ENCODE results near the gene KAT14.
"Not testable (repeated sequence)": the region's sequence is repeated elsewhere in the genome, so short reads cannot be mapped to it uniquely, and the experiment has no call there.

KAT14 gene

GRCh38 chr20:18094191-18094590, 43.5 kb upstream of the KAT14 start:
- no peak overlapping the region for H3K4me3 ChIP-seq (ENCODE audit: low read depth, low read length)
- no peak for TF ChIP-seq CTCF (IDR thresholded peaks at IDR 0.05; ENCODE audit: borderline replicate concordance, insufficient read depth, low read depth, low read length)

GRCh38 chr20:18100569-18100968, 37.1 kb upstream of the KAT14 start:
- not testable (repeated sequence) for H3K4me3 ChIP-seq (ENCODE audit: low read depth, low read length)

- TF ChIP-seq CTCF (IDR thresholded peaks at IDR 0.05; ENCODE audit: borderline replicate concordance, insufficient read depth, low read depth, low read length) = no peak
- no peak overlapping the region for H3K4me3 ChIP-seq (ENCODE audit: low read depth, low read length)
These were observed 36.4 kb upstream of the KAT14 start for GRCh38 chr20:18101125-18101810.

GRCh38 chr20:18103497-18103896, 34.2 kb upstream of the KAT14 start:
- no peak overlapping the region for H3K4me3 ChIP-seq (ENCODE audit: low read depth, low read length)
- no peak for TF ChIP-seq CTCF (IDR thresholded peaks at IDR 0.05; ENCODE audit: borderline replicate concordance, insufficient read depth, low read depth, low read length)

GRCh38 chr20:18108326-18108725, 29.3 kb upstream of the KAT14 start:
- H3K4me3 ChIP-seq (ENCODE audit: low read depth, low read length) = no peak overlapping the region
- no peak for TF ChIP-seq CTCF (IDR thresholded peaks at IDR 0.05; ENCODE audit: borderline replicate concordance, insufficient read depth, low read depth, low read length)

GRCh38 chr20:18128574-18128973, 9.1 kb upstream of the KAT14 start:
- H3K4me3 ChIP-seq (ENCODE audit: low read depth, low read length) = not testable (repeated sequence)

GRCh38 chr20:18132663-18133062, 5.0 kb upstream of the KAT14 start:
- TF ChIP-seq CTCF (IDR thresholded peaks at IDR 0.05; ENCODE audit: borderline replicate concordance, insufficient read depth, low read depth, low read length) = no peak
- no peak overlapping the region for H3K4me3 ChIP-seq (ENCODE audit: low read depth, low read length)

GRCh38 chr20:18133962-18134361, 3.7 kb upstream of the KAT14 start:
- no peak overlapping the region for H3K4me3 ChIP-seq (ENCODE audit: low read depth, low read length)
- no peak for TF ChIP-seq CTCF (IDR thresholded peaks at IDR 0.05; ENCODE audit: borderline replicate concordance, insufficient read depth, low read depth, low read length)

Measured in GM12875 (cell line).